ENCODE data around the gene PRICKLE2. TPM values are rescaled to one million over a fixed set of nuclear protein-coding genes. Genes with fewer than 3 reads are reported as not detected.

PRICKLE2 gene
- total RNA-seq, 2 experiments from 2014 or later = not detected

GRCh38 chr3:64240959-64241358 is 15.7 kb upstream of the PRICKLE2 start:
- Mint-ChIP-seq H3K27me3 (peaks cover 3% of the 10 kb centered on the region), H3K4me3 (no peak overlapping the region), H3K27ac (no peak overlapping the region), H3K4me1 (ENCODE audit: low read depth) (no peaks in the 10 kb centered on the region), H3K9me3 (no peaks in the 10 kb centered on the region), H3K36me3 (no peaks in the 10 kb centered on the region)
- ChIA-PET POLR2A (no interaction called here), CTCF (no interaction called here)
- intact Hi-C loops (cut with micrococcal nuclease) = no loop called here
- no peak for DNase-seq

- Mint-ChIP-seq H3K36me3 (no peaks in the 10 kb centered on the region), H3K4me3 (no peak overlapping the region), H3K27ac (no peak overlapping the region), H3K4me1 (ENCODE audit: low read depth) (no peaks in the 10 kb centered on the region), H3K27me3 (peaks cover 3% of the 10 kb centered on the region), H3K9me3 (no peaks in the 10 kb centered on the region)
- no peak for DNase-seq
- ChIA-PET CTCF (no interaction called here), POLR2A (no interaction called here)
- intact Hi-C loops (cut with micrococcal nuclease) = no loop called here
Measured at GRCh38 chr3:64240396-64240795, 15.1 kb upstream of the PRICKLE2 start.

- Mint-ChIP-seq H3K9me3 (no peaks in the 10 kb centered on the region), H3K4me1 (ENCODE audit: low read depth) (no peaks in the 10 kb centered on the region), H3K27me3 (peaks cover 3% of the 10 kb centered on the region), H3K27ac (no peak overlapping the region), H3K36me3 (no peaks in the 10 kb centered on the region), H3K4me3 (no peak overlapping the region)
- ChIA-PET POLR2A (no interaction called here), CTCF (no interaction called here)
- no peak for DNase-seq
- intact Hi-C loops (cut with micrococcal nuclease) = no loop called here
Measured at GRCh38 chr3:64239841-64240240, 14.6 kb upstream of the PRICKLE2 start.

GRCh38 chr3:64238971-64239667 is 13.9 kb upstream of the PRICKLE2 start:
- no peak overlapping the region for H3K4me3 Mint-ChIP-seq
- intact Hi-C loops (cut with micrococcal nuclease) = no loop called here
- DNase-seq = no peak
- H3K4me1 Mint-ChIP-seq (ENCODE audit: low read depth) = no peaks in the 10 kb centered on the region
- POLR2A ChIA-PET = no interaction called here
- no peaks in the 10 kb centered on the region for H3K9me3 Mint-ChIP-seq
- H3K27ac Mint-ChIP-seq = no peak overlapping the region
- CTCF ChIA-PET = no interaction called here
- H3K36me3 Mint-ChIP-seq = no peaks in the 10 kb centered on the region
- H3K27me3 Mint-ChIP-seq = no peaks in the 10 kb centered on the region

- Mint-ChIP-seq H3K27me3 (no peaks in the 10 kb centered on the region), H3K4me1 (ENCODE audit: low read depth) (no peaks in the 10 kb centered on the region), H3K27ac (no peak overlapping the region), H3K36me3 (no peaks in the 10 kb centered on the region), H3K9me3 (no peaks in the 10 kb centered on the region), H3K4me3 (no peak overlapping the region)
- DNase-seq = no peak
- ChIA-PET POLR2A (no interaction called here), CTCF (no interaction called here)
- intact Hi-C loops (cut with micrococcal nuclease) = no loop called here
Measured at GRCh38 chr3:64237083-64237482, 11.8 kb upstream of the PRICKLE2 start.

- H3K27me3 Mint-ChIP-seq = no peaks in the 10 kb centered on the region
- no peak overlapping the region for H3K27ac Mint-ChIP-seq
- ChIA-PET CTCF (interaction anchor here (0.7 kb wide), 1 partner anchor 94 kb away, joined by 3 read pairs; no protein-coding TSS in a partner anchor), POLR2A (no interaction called here)
- H3K9me3 Mint-ChIP-seq = no peaks in the 10 kb centered on the region
- H3K4me1 Mint-ChIP-seq (ENCODE audit: low read depth) = no peaks in the 10 kb centered on the region
- no peak for DNase-seq
- H3K4me3 Mint-ChIP-seq = no peak overlapping the region
- intact Hi-C loops (cut with micrococcal nuclease) = no loop called here
- no peaks in the 10 kb centered on the region for H3K36me3 Mint-ChIP-seq
Measured at GRCh38 chr3:64235605-64236004, 10.3 kb upstream of the PRICKLE2 start.

- no peaks in the 10 kb centered on the region for H3K36me3 Mint-ChIP-seq
- H3K27me3 Mint-ChIP-seq = no peaks in the 10 kb centered on the region
- no peak overlapping the region for H3K27ac Mint-ChIP-seq
- no peak overlapping the region for H3K4me3 Mint-ChIP-seq
- CTCF ChIA-PET = no interaction called here
- intact Hi-C loops (cut with micrococcal nuclease) = no loop called here
- DNase-seq = no peak
- H3K9me3 Mint-ChIP-seq = no peaks in the 10 kb centered on the region
- no peaks in the 10 kb centered on the region for H3K4me1 Mint-ChIP-seq (ENCODE audit: low read depth)
- POLR2A ChIA-PET = no interaction called here
Measured at GRCh38 chr3:64234571-64234970, 9.3 kb upstream of the PRICKLE2 start.

- H3K9me3 Mint-ChIP-seq = no peaks in the 10 kb centered on the region
Measured at GRCh38 chr3:64232821-64233220, 7.6 kb upstream of the PRICKLE2 start.

GRCh38 chr3:64229903-64230302 is 4.6 kb upstream of the PRICKLE2 start:
- ChIA-PET CTCF (no interaction called here), POLR2A (no interaction called here)
- Mint-ChIP-seq H3K27me3 (peaks cover 4% of the 10 kb centered on the region), H3K36me3 (no peaks in the 10 kb centered on the region), H3K4me3 (no peak overlapping the region), H3K4me1 (ENCODE audit: low read depth) (no peaks in the 10 kb centered on the region), H3K27ac (no peak overlapping the region), H3K9me3 (no peaks in the 10 kb centered on the region)
- DNase-seq = no peak
- intact Hi-C loops (cut with micrococcal nuclease) = no loop called here

More at GRCh38 chr3:64232821-64233220, 7.6 kb upstream of the PRICKLE2 start:
- no peak overlapping the region for H3K4me3 Mint-ChIP-seq
- no peaks in the 10 kb centered on the region for H3K36me3 Mint-ChIP-seq
- H3K27me3 Mint-ChIP-seq = no peaks in the 10 kb centered on the region
- DNase-seq = no peak
- no peaks in the 10 kb centered on the region for H3K4me1 Mint-ChIP-seq (ENCODE audit: low read depth)
- POLR2A ChIA-PET = no interaction called here
- intact Hi-C loops (cut with micrococcal nuclease) = no loop called here
- no peak overlapping the region for H3K27ac Mint-ChIP-seq
- CTCF ChIA-PET = no interaction called here

- POLR2A ChIA-PET = no interaction called here
- Mint-ChIP-seq H3K36me3 (no peaks in the 10 kb centered on the region), H3K4me1 (ENCODE audit: low read depth) (no peaks in the 10 kb centered on the region), H3K9me3 (no peaks in the 10 kb centered on the region), H3K4me3 (no peak overlapping the region), H3K27me3 (peaks cover 4% of the 10 kb centered on the region), H3K27ac (no peak overlapping the region)
- CTCF ChIA-PET = no interaction called here
- intact Hi-C loops (cut with micrococcal nuclease) = no loop called here
- DNase-seq = no peak
Measured at GRCh38 chr3:64228110-64228509, 2.8 kb upstream of the PRICKLE2 start.

- no peaks in the 10 kb centered on the region for H3K4me1 Mint-ChIP-seq (ENCODE audit: low read depth)
- H3K4me3 Mint-ChIP-seq = no peak overlapping the region
- peaks cover 4% of the 10 kb centered on the region for H3K27me3 Mint-ChIP-seq
- H3K27ac Mint-ChIP-seq = no peak overlapping the region
- DNase-seq = no peak
- ChIA-PET CTCF (no interaction called here), POLR2A (no interaction called here)
- H3K9me3 Mint-ChIP-seq = no peaks in the 10 kb centered on the region
- intact Hi-C loops (cut with micrococcal nuclease) = no loop called here
- H3K36me3 Mint-ChIP-seq = no peaks in the 10 kb centered on the region
Measured at GRCh38 chr3:64226730-64227129, 1.5 kb upstream of the PRICKLE2 start.

- no peak for DNase-seq
- H3K4me1 Mint-ChIP-seq (ENCODE audit: low read depth) = no peaks in the 10 kb centered on the region
- no peaks in the 10 kb centered on the region for H3K36me3 Mint-ChIP-seq
- H3K9me3 Mint-ChIP-seq = no peaks in the 10 kb centered on the region
- H3K27me3 Mint-ChIP-seq = peaks cover 4% of the 10 kb centered on the region
- intact Hi-C loops (cut with micrococcal nuclease) = no loop called here
- ChIA-PET CTCF (no interaction called here), POLR2A (no interaction called here)
- H3K27ac Mint-ChIP-seq = no peak overlapping the region
- no peak overlapping the region for H3K4me3 Mint-ChIP-seq
Measured at GRCh38 chr3:64225695-64226499, 631 bp upstream of the PRICKLE2 start.

Measured in activated CD4-positive, alpha-beta memory T cell treated with anti-CD3 and anti-CD28 coated beads for 36 hours (primary cell).